PC-9 (cell line): Measurements from ENCODE around the gene CAP2.

Experiments
- CTCF ChIP-seq: fragments of 200-600 bp; sonication (generic); conservative IDR thresholded peaks from 2 replicates; pipeline ENCODE4 v1.6.1; 2017; ENCODE audit warnings: mixed run types, antibody characterized with exemption, mild to moderate bottlenecking, moderate library complexity
- EZH2 ChIP-seq: fragments of 200-600 bp; sonication (generic); IDR thresholded peaks from 2 replicates; pipeline ENCODE4 v1.8.0; 2017; ENCODE audit warnings: antibody characterized with exemption, low read depth

GRCh38 chr6:17476511-17476910 is 83.1 kb downstream of the CAP2 start:
- TF ChIP-seq CTCF (no peak), EZH2 (no peak)
